ENCODE results near the gene ACTR5.

- TF ChIP-seq, protein P1, sequence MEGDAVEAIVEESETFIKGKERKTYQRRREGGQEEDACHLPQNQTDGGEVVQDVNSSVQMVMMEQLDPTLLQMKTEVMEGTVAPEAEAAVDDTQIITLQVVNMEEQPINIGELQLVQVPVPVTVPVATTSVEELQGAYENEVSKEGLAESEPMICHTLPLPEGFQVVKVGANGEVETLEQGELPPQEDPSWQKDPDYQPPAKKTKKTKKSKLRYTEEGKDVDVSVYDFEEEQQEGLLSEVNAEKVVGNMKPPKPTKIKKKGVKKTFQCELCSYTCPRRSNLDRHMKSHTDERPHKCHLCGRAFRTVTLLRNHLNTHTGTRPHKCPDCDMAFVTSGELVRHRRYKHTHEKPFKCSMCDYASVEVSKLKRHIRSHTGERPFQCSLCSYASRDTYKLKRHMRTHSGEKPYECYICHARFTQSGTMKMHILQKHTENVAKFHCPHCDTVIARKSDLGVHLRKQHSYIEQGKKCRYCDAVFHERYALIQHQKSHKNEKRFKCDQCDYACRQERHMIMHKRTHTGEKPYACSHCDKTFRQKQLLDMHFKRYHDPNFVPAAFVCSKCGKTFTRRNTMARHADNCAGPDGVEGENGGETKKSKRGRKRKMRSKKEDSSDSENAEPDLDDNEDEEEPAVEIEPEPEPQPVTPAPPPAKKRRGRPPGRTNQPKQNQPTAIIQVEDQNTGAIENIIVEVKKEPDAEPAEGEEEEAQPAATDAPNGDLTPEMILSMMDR (conservative IDR thresholded peaks at IDR 0.05; ENCODE audit: low read depth, low read length), result no peak
- TF ChIP-seq EZH2 (IDR thresholded peaks at IDR 0.05; ENCODE audit: low read length, unreplicated experiment) (no peak), EZH2phosphoT487 (IDR thresholded peaks at IDR 0.05; ENCODE audit: borderline replicate concordance, low read length) (no peak)
These were observed 3.8 kb downstream of the ACTR5 start for GRCh38 chr20:38752029-38752428.
